Transverse colon (tissue), 3 donors: ENCODE data around the gene MCC.

ENCODE experiments used
- CTCF ChIP-seq, 5 experiments: fragments of 200-600 bp in 3 of 5; fragments of 450-650 bp in 2 of 5; sonication (generic) in 3 of 5; IDR thresholded peaks; 1 replicate in 2 of 5; 2 replicates in 3 of 5; pipeline ENCODE4 v1.5.1; 2016 to 2017; ENCODE audit warnings: antibody characterized with exemption in 5 of 5, inconsistent platforms in 3 of 5, mild to moderate bottlenecking in 2 of 5, moderate library complexity in 1 of 5
- POLR2A ChIP-seq: fragments of 450-650 bp; IDR thresholded peaks from one replicate; pipeline ENCODE4 v1.6.1; 2016; ENCODE audit warnings: antibody characterized with exemption, mild to moderate bottlenecking, moderate library complexity

- TF ChIP-seq CTCF (IDR thresholded peaks at IDR 0.05) (no peak), POLR2A (no peak)
Observed at GRCh38 chr5:113164021-113164420, 324.2 kb downstream of the MCC start.
